ENCODE results near the gene CHRNA4. TPM values are rescaled to one million over a fixed set of nuclear protein-coding genes. Genes with fewer than 3 reads are reported as not detected.

The CHRNA4 gene
- total RNA-seq, 2 donors from 2014 or later: not detected

DNA sequence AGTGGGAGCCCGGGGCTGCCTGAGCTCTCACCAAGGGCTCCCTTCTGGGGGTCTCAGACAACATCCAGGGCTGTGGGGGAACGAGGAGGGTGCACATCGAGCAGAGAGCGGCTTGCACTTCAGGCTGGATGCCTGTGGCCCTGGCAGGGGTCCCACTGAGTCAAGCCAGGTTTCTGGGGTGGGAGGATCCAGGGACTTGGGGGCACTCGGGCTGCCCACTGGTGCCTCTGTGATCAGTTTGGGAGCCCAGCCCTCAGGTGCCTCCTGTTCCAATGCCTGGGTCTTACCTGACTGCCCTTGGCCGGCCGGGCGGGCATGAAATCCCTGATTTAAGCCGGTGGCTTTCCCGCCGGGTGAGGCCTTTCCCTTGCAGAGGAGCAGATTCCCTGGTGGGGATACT is 67.7 kb downstream of the CHRNA4 start:
- WGBS, 2 donors: 44 to 80% methylated on average over 2 to 8 of the region's 11 CpGs
- ATAC-seq: no peak
- peaks cover 14% of the 10 kb centered on the region for H3K4me1 ChIP-seq
- TF ChIP-seq CTCF (IDR thresholded peaks at IDR 0.05) (no peak), POLR2A (IDR thresholded peaks at IDR 0.05) (no peak)
- H3K27ac ChIP-seq: no peak overlapping the region
- intact Hi-C loops (cut with DNase I): no loop called here
- no peaks in the 10 kb centered on the region for H3K36me3 ChIP-seq (replicated peaks in 1 of 2; ENCODE audit: insufficient read depth in 1 of 2, low read depth in 2 of 2)
- H3K4me3 ChIP-seq: no peak overlapping the region
- peaks cover 0 to 9% of the 10 kb centered on the region in 2 donors for H3K27me3 ChIP-seq
- no peak for DNase-seq
- no peaks in the 10 kb centered on the region for H3K9me3 ChIP-seq

Small RNAs within 50 kb of the gene (small RNA-seq; reads per million reads assigned to genes)
- gene RNU6-994P: not detected

Other genes with a start within 250 kb of the CHRNA4 start
- 10 to 100 TPM; 15.8 to 16.2 TPM for gene YTHDF1, start 145.2 kb downstream of the CHRNA4 start, total RNA-seq
- gene BIRC7, start 125.4 kb downstream of the CHRNA4 start, total RNA-seq: not detected
- gene NKAIN4, start 106.9 kb downstream of the CHRNA4 start, total RNA-seq: not detected
- 100 to 1,000 TPM in 1 of 2 donors, 10 to 100 TPM in 1; 52.7 to 162 TPM for gene ARFGAP1, start 88.5 kb downstream of the CHRNA4 start, total RNA-seq
- gene COL20A1, start 68.2 kb downstream of the CHRNA4 start, total RNA-seq: not detected
- 1 to 10 TPM; 1.8 to 3.0 TPM for gene KCNQ2, start 111.3 kb upstream of the CHRNA4 start, total RNA-seq
- gene EEF1A2, start 137.7 kb upstream of the CHRNA4 start, total RNA-seq: 10 to 100 TPM; 21.0 to 23.1 TPM
- 100 to 1,000 TPM in 1 of 2 donors, 10 to 100 TPM in 1; 69.9 to 106 TPM for gene PPDPF, start 159.4 kb upstream of the CHRNA4 start, total RNA-seq
- 1 to 10 TPM; 3.0 to 5.4 TPM for gene PTK6, start 176.0 kb upstream of the CHRNA4 start, total RNA-seq
- gene SRMS, start 186.4 kb upstream of the CHRNA4 start, total RNA-seq: not detected
- gene FNDC11, start 192.8 kb upstream of the CHRNA4 start, total RNA-seq: 1 to 10 TPM in 1 of 2 donors, under 1 TPM in 1; 0.66 to 2.9 TPM
- 10 to 100 TPM; 20.8 to 33.3 TPM for gene HELZ2, start 212.9 kb upstream of the CHRNA4 start, total RNA-seq